ENCODE data around the gene EDAR. TPM values are rescaled to one million over a fixed set of nuclear protein-coding genes. Genes with fewer than 3 reads are reported as not detected.

The EDAR gene
- not detected in 2 replicates for total RNA-seq
- polyA plus RNA-seq: not detected in 2 replicates

DNA sequence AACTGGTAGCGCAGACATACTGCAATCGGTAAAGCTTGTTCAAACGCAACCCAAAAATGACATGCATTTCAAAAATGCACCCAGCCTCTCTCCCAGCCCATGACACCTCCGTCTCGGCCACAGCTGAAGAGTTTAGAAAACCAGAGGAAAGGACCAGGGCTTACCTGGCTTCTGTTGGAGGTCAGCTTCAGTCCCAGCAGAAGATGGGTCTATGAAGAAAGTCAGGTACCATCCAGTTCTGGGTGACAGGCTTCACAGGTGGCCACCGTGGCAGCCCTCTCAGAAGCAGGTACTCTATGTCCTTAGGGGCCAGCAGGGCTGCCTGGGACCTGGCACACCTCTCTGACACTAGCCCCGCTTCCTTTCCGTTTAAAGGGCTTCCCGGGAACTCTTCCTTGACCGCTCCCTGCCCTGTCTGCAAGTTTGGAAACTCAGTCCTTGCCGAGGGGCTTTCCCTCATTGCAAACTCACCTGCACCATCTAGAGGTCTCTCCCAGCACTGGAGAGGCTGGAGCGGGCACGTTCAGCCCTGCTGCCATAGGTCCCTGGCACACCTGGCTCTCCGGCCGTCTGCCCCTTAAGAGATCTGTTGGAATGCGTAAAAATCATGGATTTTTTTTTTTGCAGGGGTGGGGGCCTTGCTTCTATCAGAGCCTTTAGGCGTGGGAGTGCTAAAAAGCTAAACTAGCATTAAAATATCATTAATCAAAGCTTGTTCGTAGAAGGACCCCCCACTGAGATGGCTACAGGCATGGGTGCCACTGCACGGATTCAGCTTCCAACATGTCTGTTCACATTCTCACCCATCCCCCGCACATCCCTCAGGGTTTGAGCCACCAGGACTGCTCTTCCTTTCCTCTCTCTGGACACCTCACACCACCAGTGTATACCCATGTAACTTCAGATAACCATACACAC lies at the start of gene EDAR:
TSS of gene EDAR (minus strand) at position 425 of the 918 bp plus-strand sequence. CDS start 58,206 bp downstream, outside the sequence.
- no peaks in the 10 kb centered on the region for H3K36me3 ChIP-seq
- no peaks in the 10 kb centered on the region for H3K9me3 ChIP-seq (ENCODE audit: low read depth)
- TF ChIP-seq CTCF (IDR thresholded peaks at IDR 0.05; ENCODE audit: low read depth, low read length): peak; percentile 50
- H3K27me3 ChIP-seq: no peaks in the 10 kb centered on the region
- H3K4me3 ChIP-seq: no peak within 1 kb of the TSS
- H3K4me1 ChIP-seq (ENCODE audit: low read depth): no peaks in the 10 kb centered on the region
- no peak within 1 kb of the TSS for H3K27ac ChIP-seq
- DNase-seq (ENCODE audit: low read depth in 1 of 2, low spot score in 1 of 2): peak; percentile 41 to 70

- Histone ChIP-seq H3K9me3 (ENCODE audit: low read depth) (no peaks in the 10 kb centered on the region), H3K4me3 (no peak overlapping the region), H3K36me3 (no peaks in the 10 kb centered on the region), H3K27ac (no peak overlapping the region), H3K4me1 (ENCODE audit: low read depth) (peaks cover 10% of the 10 kb centered on the region), H3K27me3 (no peaks in the 10 kb centered on the region)
- no peak for TF ChIP-seq CTCF (IDR thresholded peaks at IDR 0.05; ENCODE audit: low read depth, low read length)
- DNase-seq (ENCODE audit: low read depth in 1 of 2, low spot score in 1 of 2): no peak
Observed at GRCh38 chr2:109033171-109033570, 44.2 kb upstream of the EDAR start.

GRCh38 chr2:109032229-109032820 lies 43.3 kb upstream of the EDAR start:
- Histone ChIP-seq H3K9me3 (ENCODE audit: low read depth) (no peaks in the 10 kb centered on the region), H3K4me1 (ENCODE audit: low read depth) (peaks cover 10% of the 10 kb centered on the region), H3K4me3 (peak overlapping the region; percentile 19), H3K36me3 (no peaks in the 10 kb centered on the region), H3K27me3 (no peaks in the 10 kb centered on the region), H3K27ac (no peak overlapping the region)
- TF ChIP-seq CTCF (IDR thresholded peaks at IDR 0.05; ENCODE audit: low read depth, low read length): no peak
- DNase-seq (ENCODE audit: low read depth in 1 of 2, low spot score in 1 of 2): no peak

- DNase-seq (ENCODE audit: low read depth in 1 of 2, low spot score in 1 of 2): peak; percentile 69 to 84
- TF ChIP-seq CTCF (IDR thresholded peaks at IDR 0.05; ENCODE audit: low read depth, low read length): no peak
- H3K27ac ChIP-seq: no peak overlapping the region
- no peaks in the 10 kb centered on the region for H3K27me3 ChIP-seq
- no peaks in the 10 kb centered on the region for H3K9me3 ChIP-seq (ENCODE audit: low read depth)
- peak overlapping the region; percentile 19 for H3K4me3 ChIP-seq
- H3K4me1 ChIP-seq (ENCODE audit: low read depth): peaks cover 10% of the 10 kb centered on the region
- no peaks in the 10 kb centered on the region for H3K36me3 ChIP-seq
Observed at GRCh38 chr2:109031476-109032228, 42.6 kb upstream of the EDAR start.

GRCh38 chr2:109030870-109031475 lies 42.0 kb upstream of the EDAR start:
- Histone ChIP-seq H3K36me3 (no peaks in the 10 kb centered on the region), H3K9me3 (ENCODE audit: low read depth) (no peaks in the 10 kb centered on the region), H3K4me3 (peak overlapping the region; percentile 19), H3K27me3 (no peaks in the 10 kb centered on the region), H3K27ac (no peak overlapping the region), H3K4me1 (ENCODE audit: low read depth) (peaks cover 10% of the 10 kb centered on the region)
- DNase-seq (ENCODE audit: low read depth in 1 of 2, low spot score in 1 of 2): no peak
- TF ChIP-seq CTCF (IDR thresholded peaks at IDR 0.05; ENCODE audit: low read depth, low read length): no peak
